ENCODE results near the gene ZNF236.

The ZNF236 gene

GRCh38 chr18:76895498-76895897, 73.1 kb downstream of the ZNF236 start:
- Histone ChIP-seq H3K18ac (ENCODE audit: low read length) (no peak overlapping the region), H4K8ac (ENCODE audit: low read depth, low read length) (no peak overlapping the region), H3K23ac (ENCODE audit: low read length) (no peak overlapping the region), H3K27ac (ENCODE audit: low read depth, low read length) (no peak overlapping the region), H3K14ac (ENCODE audit: low read length) (no peak overlapping the region), H3K36me3 (ENCODE audit: control insufficient read depth in 1 of 2, insufficient read depth in 2 of 2, low read length in 2 of 2) (peaks cover 28 to 30% of the 10 kb centered on the region in 2 experiments), H3K79me2 (ENCODE audit: control insufficient read depth, insufficient read depth, low read length, poor library complexity) (no peaks in the 10 kb centered on the region), H2BK5ac (ENCODE audit: low read depth, low read length, poor library complexity) (no peak overlapping the region), H3K4me1 (ENCODE audit: control insufficient read depth in 1 of 2, insufficient read depth in 2 of 2, low read length in 2 of 2) (no peaks in the 10 kb centered on the region), H4K12ac (ENCODE audit: low read depth, low read length) (no peak overlapping the region), H2BK12ac (ENCODE audit: low read length) (no peak overlapping the region), H3K4me2 (ENCODE audit: low read length) (no peak overlapping the region), H2BK120ac (ENCODE audit: insufficient read depth, low read length, poor library complexity) (no peak overlapping the region), H3K27me3 (ENCODE audit: insufficient read depth, low read length) (no peaks in the 10 kb centered on the region), H2AFZ (ENCODE audit: insufficient read depth, low read length, poor library complexity) (no peak overlapping the region), H3K4ac (ENCODE audit: low read depth, low read length) (no peak overlapping the region), H2AK5ac (ENCODE audit: low read length) (no peak overlapping the region), H3K9me3 (ENCODE audit: insufficient read depth, low read depth, low read length) (peaks cover 23% of the 10 kb centered on the region), H3K4me3 (ENCODE audit: low read depth, low read length) (peak overlapping the region; percentile 41), H4K91ac (ENCODE audit: low read depth, low read length) (no peak overlapping the region), H3K79me1 (ENCODE audit: low read length) (no peaks in the 10 kb centered on the region), H3K9ac (ENCODE audit: low read length) (no peak overlapping the region)
- DNase-seq, result no peak
- no CpG with 5 or more reads among the region's 3 CpGs for WGBS (ENCODE audit: extremely low coverage, insufficient coverage, insufficient read length)

GRCh38 chr18:76896677-76897076, 74.3 kb downstream of the ZNF236 start:
- Histone ChIP-seq H3K4me1 (ENCODE audit: control insufficient read depth in 1 of 2, insufficient read depth in 2 of 2, low read length in 2 of 2) (no peaks in the 10 kb centered on the region), H2AFZ (ENCODE audit: insufficient read depth, low read length, poor library complexity) (no peak overlapping the region), H4K12ac (ENCODE audit: low read depth, low read length) (no peak overlapping the region), H3K4me2 (ENCODE audit: low read length) (no peak overlapping the region), H3K79me1 (ENCODE audit: low read length) (no peaks in the 10 kb centered on the region), H3K14ac (ENCODE audit: low read length) (no peak overlapping the region), H3K79me2 (ENCODE audit: control insufficient read depth, insufficient read depth, low read length, poor library complexity) (no peaks in the 10 kb centered on the region), H3K27me3 (ENCODE audit: insufficient read depth, low read length) (no peaks in the 10 kb centered on the region), H3K9ac (ENCODE audit: low read length) (no peak overlapping the region), H2AK5ac (ENCODE audit: low read length) (no peak overlapping the region), H3K9me3 (ENCODE audit: insufficient read depth, low read depth, low read length) (peaks cover 23% of the 10 kb centered on the region), H2BK12ac (ENCODE audit: low read length) (no peak overlapping the region), H3K18ac (ENCODE audit: low read length) (no peak overlapping the region), H4K8ac (ENCODE audit: low read depth, low read length) (no peak overlapping the region), H3K4me3 (ENCODE audit: low read depth, low read length) (peak overlapping the region; percentile 41), H3K27ac (ENCODE audit: low read depth, low read length) (no peak overlapping the region), H4K91ac (ENCODE audit: low read depth, low read length) (no peak overlapping the region), H2BK120ac (ENCODE audit: insufficient read depth, low read length, poor library complexity) (no peak overlapping the region), H3K23ac (ENCODE audit: low read length) (no peak overlapping the region), H3K4ac (ENCODE audit: low read depth, low read length) (no peak overlapping the region), H3K36me3 (ENCODE audit: control insufficient read depth in 1 of 2, insufficient read depth in 2 of 2, low read length in 2 of 2) (peaks cover 31 to 35% of the 10 kb centered on the region in 2 experiments), H2BK5ac (ENCODE audit: low read depth, low read length, poor library complexity) (no peak overlapping the region)
- DNase-seq, result no peak

GRCh38 chr18:76897257-76897656, 74.9 kb downstream of the ZNF236 start:
- Histone ChIP-seq H3K36me3 (ENCODE audit: control insufficient read depth in 1 of 2, insufficient read depth in 2 of 2, low read length in 2 of 2) (peaks cover 31 to 35% of the 10 kb centered on the region in 2 experiments), H4K91ac (ENCODE audit: low read depth, low read length) (no peak overlapping the region), H3K14ac (ENCODE audit: low read length) (no peak overlapping the region), H2AFZ (ENCODE audit: insufficient read depth, low read length, poor library complexity) (no peak overlapping the region), H2BK120ac (ENCODE audit: insufficient read depth, low read length, poor library complexity) (no peak overlapping the region), H4K8ac (ENCODE audit: low read depth, low read length) (no peak overlapping the region), H3K9me3 (ENCODE audit: insufficient read depth, low read depth, low read length) (peaks cover 23% of the 10 kb centered on the region), H2BK5ac (ENCODE audit: low read depth, low read length, poor library complexity) (no peak overlapping the region), H3K79me1 (ENCODE audit: low read length) (no peaks in the 10 kb centered on the region), H2AK5ac (ENCODE audit: low read length) (no peak overlapping the region), H3K4me1 (ENCODE audit: control insufficient read depth in 1 of 2, insufficient read depth in 2 of 2, low read length in 2 of 2) (no peaks in the 10 kb centered on the region), H3K23ac (ENCODE audit: low read length) (no peak overlapping the region), H3K27me3 (ENCODE audit: insufficient read depth, low read length) (no peaks in the 10 kb centered on the region), H3K79me2 (ENCODE audit: control insufficient read depth, insufficient read depth, low read length, poor library complexity) (no peaks in the 10 kb centered on the region), H3K18ac (ENCODE audit: low read length) (no peak overlapping the region), H3K4me2 (ENCODE audit: low read length) (no peak overlapping the region), H3K9ac (ENCODE audit: low read length) (peak overlapping the region; percentile 53), H3K27ac (ENCODE audit: low read depth, low read length) (no peak overlapping the region), H3K4ac (ENCODE audit: low read depth, low read length) (no peak overlapping the region), H4K12ac (ENCODE audit: low read depth, low read length) (no peak overlapping the region), H3K4me3 (ENCODE audit: low read depth, low read length) (peak overlapping the region; percentile 54), H2BK12ac (ENCODE audit: low read length) (no peak overlapping the region)
- no peak for DNase-seq
- no CpG with 5 or more reads among the region's 2 CpGs for WGBS (ENCODE audit: extremely low coverage, insufficient coverage, insufficient read length)

DNA sequence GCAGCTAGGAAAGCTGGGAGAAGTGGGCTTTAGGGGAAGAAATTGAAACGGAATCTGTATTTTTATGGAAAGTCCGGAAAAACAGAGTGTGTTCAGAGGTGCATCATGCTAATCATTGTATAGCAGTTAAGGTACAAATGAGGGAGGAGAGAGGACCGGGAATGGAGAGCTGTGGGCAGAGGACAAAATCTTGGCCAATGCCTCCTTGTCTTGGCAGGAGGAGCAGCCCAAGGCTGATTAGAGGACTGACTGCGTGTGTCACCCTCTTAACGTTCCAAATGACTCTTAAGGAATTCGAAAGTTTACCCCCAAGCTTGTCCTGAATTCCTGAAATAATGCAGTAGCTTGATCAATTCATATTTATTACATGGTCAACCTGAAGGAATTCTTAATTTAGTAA, 81.0 kb downstream of the ZNF236 start:
- WGBS (ENCODE audit: extremely low coverage, insufficient coverage, insufficient read length), result no CpG with 5 or more reads among the region's 6 CpGs

More for the DNA sequence above, 81.0 kb downstream of the ZNF236 start:
- H4K91ac ChIP-seq (ENCODE audit: low read depth, low read length), result no peak overlapping the region
- no peak overlapping the region for H2BK120ac ChIP-seq (ENCODE audit: insufficient read depth, low read length, poor library complexity)
- no peak overlapping the region for H3K18ac ChIP-seq (ENCODE audit: low read length)
- H3K36me3 ChIP-seq (ENCODE audit: control insufficient read depth in 1 of 2, insufficient read depth in 2 of 2, low read length in 2 of 2), result peaks cover 8 to 13% of the 10 kb centered on the region in 2 experiments
- H2AK5ac ChIP-seq (ENCODE audit: low read length), result no peak overlapping the region
- H2BK5ac ChIP-seq (ENCODE audit: low read depth, low read length, poor library complexity), result no peak overlapping the region
- no peak overlapping the region for H3K9ac ChIP-seq (ENCODE audit: low read length)
- H3K4me1 ChIP-seq (ENCODE audit: control insufficient read depth in 1 of 2, insufficient read depth in 2 of 2, low read length in 2 of 2), result no peaks in the 10 kb centered on the region
- no peaks in the 10 kb centered on the region for H3K79me1 ChIP-seq (ENCODE audit: low read length)
- H2BK12ac ChIP-seq (ENCODE audit: low read length), result no peak overlapping the region
- H4K8ac ChIP-seq (ENCODE audit: low read depth, low read length), result no peak overlapping the region
- H3K14ac ChIP-seq (ENCODE audit: low read length), result no peak overlapping the region
- no peaks in the 10 kb centered on the region for H3K27me3 ChIP-seq (ENCODE audit: insufficient read depth, low read length)
- H3K4me3 ChIP-seq (ENCODE audit: low read depth, low read length), result no peak overlapping the region
- H4K12ac ChIP-seq (ENCODE audit: low read depth, low read length), result no peak overlapping the region
- DNase-seq, result no peak
- H3K27ac ChIP-seq (ENCODE audit: low read depth, low read length), result no peak overlapping the region
- H3K9me3 ChIP-seq (ENCODE audit: insufficient read depth, low read depth, low read length), result no peaks in the 10 kb centered on the region
- H3K79me2 ChIP-seq (ENCODE audit: control insufficient read depth, insufficient read depth, low read length, poor library complexity), result no peaks in the 10 kb centered on the region
- H2AFZ ChIP-seq (ENCODE audit: insufficient read depth, low read length, poor library complexity), result no peak overlapping the region
- H3K4me2 ChIP-seq (ENCODE audit: low read length), result no peak overlapping the region
- H3K4ac ChIP-seq (ENCODE audit: low read depth, low read length), result no peak overlapping the region
- no peak overlapping the region for H3K23ac ChIP-seq (ENCODE audit: low read length)
